Measurements from ENCODE around the gene NTN3. TPM values are rescaled to one million over a fixed set of nuclear protein-coding genes. Genes with fewer than 3 reads are reported as not detected.

Gene NTN3
- total and polyA plus RNA-seq, 8 donors, result 0.07 to 0.22 (median 0.09) TPM; not detected in 3

GRCh38 chr16:2428784-2429033 is 42.4 kb upstream of the NTN3 start:
- FAIRE-seq, result no peak
- ATAC-seq, result peak; percentile 59 to 69 (median 62)

DNA sequence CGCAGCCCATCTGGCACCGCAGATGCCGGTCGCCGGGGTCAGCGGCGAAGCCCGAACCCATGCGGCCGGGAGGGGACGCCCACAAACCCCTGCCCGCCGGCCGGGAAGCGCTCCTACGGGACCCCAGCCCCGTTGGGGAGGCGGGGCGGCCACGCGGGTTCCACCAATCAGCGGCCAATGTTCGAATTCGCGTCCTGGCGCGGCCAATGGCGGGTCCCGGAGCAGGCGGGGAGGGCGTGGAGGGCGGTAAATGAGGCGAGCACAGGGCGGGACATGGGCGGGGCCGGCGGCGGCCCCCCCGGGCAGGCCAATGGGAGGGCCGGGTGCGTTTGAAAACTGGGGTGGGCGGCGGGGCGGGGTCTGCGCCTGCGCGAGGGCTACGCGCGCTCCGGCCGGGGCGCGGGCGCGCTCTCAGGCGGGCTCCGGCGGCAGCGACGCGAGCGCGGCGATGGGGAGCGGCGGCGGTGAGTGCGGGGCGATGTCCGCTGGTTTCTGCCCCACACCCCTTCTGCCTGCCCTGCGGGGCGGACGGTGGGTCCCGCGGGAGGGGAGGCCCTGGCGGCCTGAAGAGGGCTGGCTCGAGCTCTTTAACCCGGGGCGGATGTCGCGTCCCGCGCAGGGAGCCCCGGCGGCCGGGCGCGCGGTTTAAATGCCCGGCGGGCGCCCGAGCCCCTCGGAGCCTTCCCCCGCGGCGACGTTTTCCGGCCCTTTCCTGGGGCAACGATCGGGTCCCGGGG is 41.9 kb upstream of the NTN3 start, which contains the start of gene CCNF:
Gene CCNF, plus strand, starts transcription at position 414 of the 737 bp plus-strand sequence. Its CDS starts 35 bp downstream, at position 449.
- no peaks in the 10 kb centered on the region for H3K27me3 ChIP-seq
- no peak for FAIRE-seq
- intact Hi-C loops (cut with DNase I), result loop anchor here in 2 of 3 donors (10.0 kb wide), 1 partner anchor 84 kb away; the partner anchor contains the start of gene ABCA3 (in 2 of the 2)
- no peaks in the 10 kb centered on the region for H3K36me3 ChIP-seq
- H3K4me3 ChIP-seq, result peak within 1 kb of the TSS; percentile 83 to 94 (median 90)
- peaks cover 0 to 6% (median 6%) of the 10 kb centered on the region in 3 donors for H3K4me1 ChIP-seq
- H3K27ac ChIP-seq, result peak within 1 kb of the TSS in 3 of 4 donors; percentile 46 to 76 (median 73)
- ATAC-seq, result peak; percentile 95 to 98 (median 96)
- no peaks in the 10 kb centered on the region for H3K9me3 ChIP-seq
- peak; percentile 97 to 99 (median 98) for DNase-seq
- TF ChIP-seq, protein P1, sequence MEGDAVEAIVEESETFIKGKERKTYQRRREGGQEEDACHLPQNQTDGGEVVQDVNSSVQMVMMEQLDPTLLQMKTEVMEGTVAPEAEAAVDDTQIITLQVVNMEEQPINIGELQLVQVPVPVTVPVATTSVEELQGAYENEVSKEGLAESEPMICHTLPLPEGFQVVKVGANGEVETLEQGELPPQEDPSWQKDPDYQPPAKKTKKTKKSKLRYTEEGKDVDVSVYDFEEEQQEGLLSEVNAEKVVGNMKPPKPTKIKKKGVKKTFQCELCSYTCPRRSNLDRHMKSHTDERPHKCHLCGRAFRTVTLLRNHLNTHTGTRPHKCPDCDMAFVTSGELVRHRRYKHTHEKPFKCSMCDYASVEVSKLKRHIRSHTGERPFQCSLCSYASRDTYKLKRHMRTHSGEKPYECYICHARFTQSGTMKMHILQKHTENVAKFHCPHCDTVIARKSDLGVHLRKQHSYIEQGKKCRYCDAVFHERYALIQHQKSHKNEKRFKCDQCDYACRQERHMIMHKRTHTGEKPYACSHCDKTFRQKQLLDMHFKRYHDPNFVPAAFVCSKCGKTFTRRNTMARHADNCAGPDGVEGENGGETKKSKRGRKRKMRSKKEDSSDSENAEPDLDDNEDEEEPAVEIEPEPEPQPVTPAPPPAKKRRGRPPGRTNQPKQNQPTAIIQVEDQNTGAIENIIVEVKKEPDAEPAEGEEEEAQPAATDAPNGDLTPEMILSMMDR (IDR thresholded peaks at IDR 0.05), result no peak
- 1% methylated on average over 95 to 103 of the region's 103 CpGs for WGBS, 2 donors

More at GRCh38 chr16:2428784-2429033, 42.4 kb upstream of the NTN3 start:
- peaks cover 0 to 6% (median 6%) of the 10 kb centered on the region in 3 donors for H3K4me1 ChIP-seq
- peak in 1 of 6 donors; percentile 14 for DNase-seq
- peak overlapping the region in 3 of 4 donors; percentile 46 to 76 (median 73) for H3K27ac ChIP-seq
- intact Hi-C loops (cut with DNase I), result loop anchor here in 2 of 3 donors (10.0 kb wide), 1 partner anchor 84 kb away; the partner anchor contains the start of gene ABCA3 (in 2 of the 2)
- H3K36me3 ChIP-seq, result no peaks in the 10 kb centered on the region
- peak overlapping the region; percentile 83 to 94 (median 88) for H3K4me3 ChIP-seq
- H3K27me3 ChIP-seq, result no peaks in the 10 kb centered on the region
- no peaks in the 10 kb centered on the region for H3K9me3 ChIP-seq
- TF ChIP-seq, protein P1 (IDR thresholded peaks at IDR 0.05), result no peak
- 2% methylated on average over 18 to 24 of the region's 24 CpGs for WGBS, 2 donors

DNA sequence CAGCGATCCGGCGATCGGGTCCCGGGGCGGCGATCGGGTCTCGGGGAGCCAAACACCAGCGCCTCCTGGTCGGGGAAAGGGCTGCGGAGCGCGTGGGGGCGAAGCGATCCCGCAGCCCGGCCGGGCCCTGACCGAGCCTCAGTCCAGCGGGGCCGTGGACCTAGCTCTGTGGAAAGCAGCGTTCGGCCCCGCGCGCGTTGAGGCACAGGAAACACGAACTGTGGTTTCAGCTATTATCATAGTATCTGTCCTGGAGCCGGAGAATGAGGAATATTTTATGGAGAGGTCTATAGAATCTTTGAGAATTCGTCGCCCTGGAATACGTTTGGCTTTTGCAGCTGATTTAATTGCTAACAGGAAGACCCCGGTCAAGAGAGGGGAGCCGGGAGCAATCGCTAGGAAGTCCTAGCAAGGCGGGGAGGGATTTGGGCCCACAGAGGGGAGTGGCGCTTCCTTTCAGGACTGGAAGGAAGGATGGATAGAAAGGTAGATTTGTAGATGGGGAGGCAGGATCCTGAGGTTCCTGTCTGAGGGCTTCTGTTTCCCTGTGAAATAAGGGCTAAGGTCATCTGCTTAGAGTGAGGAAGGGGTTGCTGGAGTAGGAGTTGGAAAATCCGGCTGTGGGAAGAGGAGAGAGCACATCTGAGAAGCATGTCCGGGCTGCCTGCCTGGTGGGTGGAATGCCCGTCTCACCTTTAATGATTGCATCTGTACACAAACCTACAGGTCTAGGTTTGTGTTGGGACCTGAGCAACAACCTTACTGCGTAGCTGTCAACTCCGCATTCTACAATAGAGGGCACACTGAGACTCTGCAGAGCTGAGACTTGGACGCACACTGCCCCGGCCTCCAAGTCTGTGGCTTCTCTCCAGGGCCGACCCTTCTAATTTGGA is 41.1 kb upstream of the NTN3 start:
- WGBS, 2 donors, result 7 to 8% methylated on average over 46 of the region's 46 CpGs
- peak; percentile 4 to 10 (median 4) for ATAC-seq

DNA sequence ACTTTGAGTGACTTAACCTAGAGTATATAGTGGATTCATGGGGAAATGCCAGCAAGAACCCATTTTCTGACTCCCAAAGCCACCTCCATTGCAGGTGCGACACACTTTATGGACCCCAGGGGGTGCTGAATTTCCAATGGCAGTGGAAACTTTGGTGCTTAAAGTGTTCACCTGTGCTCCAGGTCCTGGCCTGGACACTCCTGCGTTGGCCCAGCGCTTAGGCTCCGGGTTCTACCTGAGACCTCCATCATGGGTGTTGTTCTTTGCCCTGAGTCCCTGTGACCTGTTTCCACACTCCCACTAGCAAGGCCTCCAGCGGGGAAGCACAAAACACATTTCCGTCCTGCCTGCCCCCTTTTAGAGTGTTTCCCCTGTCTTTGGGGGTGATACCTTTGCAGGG is 38.8 kb upstream of the NTN3 start:
- no peak for DNase-seq
- no peak for FAIRE-seq
- intact Hi-C loops (cut with DNase I), result loop anchor here in 2 of 3 donors (10.0 kb wide), 2 partner anchors 63 to 147 kb away; no protein-coding TSS in a partner anchor

More for the DNA sequence above, 41.1 kb upstream of the NTN3 start:
- TF ChIP-seq, protein P1 (IDR thresholded peaks at IDR 0.05), result no peak
- H3K27me3 ChIP-seq, result no peaks in the 10 kb centered on the region
- no peaks in the 10 kb centered on the region for H3K9me3 ChIP-seq
- FAIRE-seq, result no peak
- peak overlapping the region; percentile 83 to 94 (median 90) for H3K4me3 ChIP-seq
- peaks cover 0 to 6% (median 6%) of the 10 kb centered on the region in 3 donors for H3K4me1 ChIP-seq
- H3K36me3 ChIP-seq, result no peaks in the 10 kb centered on the region
- H3K27ac ChIP-seq, result peak overlapping the region in 1 of 4 donors; percentile 28
- DNase-seq, result no peak
- intact Hi-C loops (cut with DNase I), result loop anchor here in 2 of 3 donors (10.0 kb wide), 3 partner anchors 65 to 145 kb away; partner anchors contain the start of gene ABCA3 (in 2 of the 2)

More for the DNA sequence above, 38.8 kb upstream of the NTN3 start:
- TF ChIP-seq, protein P1 (IDR thresholded peaks at IDR 0.05), result no peak
- Histone ChIP-seq H3K27me3 (no peaks in the 10 kb centered on the region), H3K9me3 (no peaks in the 10 kb centered on the region), H3K36me3 (no peaks in the 10 kb centered on the region), H3K4me1 (peaks cover 0 to 6% (median 6%) of the 10 kb centered on the region in 3 donors), H3K4me3 (no peak overlapping the region), H3K27ac (no peak overlapping the region)
- WGBS, 2 donors, result 95 to 96% methylated on average over 6 of the region's 6 CpGs
- no peak for ATAC-seq

Measured in pancreas (tissue), 10 donors.